HepG2 (cell line): ENCODE results near the gene WWP2.

Source experiments
- CTCF ChIP-seq: sonication (generic); formaldehyde crosslinking; IDR thresholded peaks from 2 replicates; pipeline ENCODE4 v1.5.0; 2020; ENCODE audit warnings: mild to moderate bottlenecking, missing genetic modification reagents, moderate library complexity
- GTF2F1 ChIP-seq: fragments of 150-350 bp; IDR thresholded peaks from 2 replicates; pipeline ENCODE4 v1.6.1; 2014; ENCODE audit warnings: low read length
- MXD4 ChIP-seq: IDR thresholded peaks from 2 replicates; pipeline ENCODE4 v1.6.1; 2016; ENCODE audit warnings: mild to moderate bottlenecking, missing biosample characterization, missing genetic modification reagents
- POGZ ChIP-seq: sonication (generic); formaldehyde crosslinking; IDR thresholded peaks from 2 replicates; pipeline ENCODE4 v1.4.0; 2020; ENCODE audit warnings: mild to moderate bottlenecking, missing genetic modification reagents
- POLR2A ChIP-seq, 2 experiments: IDR thresholded peaks; 2 replicates each; pipeline ENCODE4 v1.6.1; 2011; ENCODE audit warnings: low read depth in 2 of 2, low read length in 2 of 2, mild to moderate bottlenecking in 1 of 2, moderate library complexity in 1 of 2; ENCODE audit not compliant: insufficient read depth in 1 of 2
- TOE1 ChIP-seq: sonication (generic); formaldehyde crosslinking; IDR thresholded peaks from 2 replicates; pipeline ENCODE4 v1.4.0; 2020; ENCODE audit warnings: mild to moderate bottlenecking, missing genetic modification reagents
- ZNF354B ChIP-seq: sonication (generic); formaldehyde crosslinking; IDR thresholded peaks from 2 replicates; pipeline ENCODE4 v1.8.0; 2022; ENCODE audit warnings: mild to moderate bottlenecking, missing genetic modification reagents
- ZNF530 ChIP-seq: sonication (generic); formaldehyde crosslinking; IDR thresholded peaks from 2 replicates; pipeline ENCODE4 v1.5.0; 2020; ENCODE audit warnings: low read depth, mild to moderate bottlenecking, missing genetic modification reagents
- TF ChIP-seq, protein P1 (sequence below): sonication (generic); formaldehyde crosslinking; IDR thresholded peaks from 2 replicates; pipeline ENCODE4 v1.8.0; 2022; ENCODE audit warnings: mild to moderate bottlenecking, missing genetic modification reagents; ENCODE audit not compliant: insufficient replicate concordance

GRCh38 chr16:69822174-69822935, 60.2 kb downstream of the WWP2 start:
- TF ChIP-seq, protein P1, sequence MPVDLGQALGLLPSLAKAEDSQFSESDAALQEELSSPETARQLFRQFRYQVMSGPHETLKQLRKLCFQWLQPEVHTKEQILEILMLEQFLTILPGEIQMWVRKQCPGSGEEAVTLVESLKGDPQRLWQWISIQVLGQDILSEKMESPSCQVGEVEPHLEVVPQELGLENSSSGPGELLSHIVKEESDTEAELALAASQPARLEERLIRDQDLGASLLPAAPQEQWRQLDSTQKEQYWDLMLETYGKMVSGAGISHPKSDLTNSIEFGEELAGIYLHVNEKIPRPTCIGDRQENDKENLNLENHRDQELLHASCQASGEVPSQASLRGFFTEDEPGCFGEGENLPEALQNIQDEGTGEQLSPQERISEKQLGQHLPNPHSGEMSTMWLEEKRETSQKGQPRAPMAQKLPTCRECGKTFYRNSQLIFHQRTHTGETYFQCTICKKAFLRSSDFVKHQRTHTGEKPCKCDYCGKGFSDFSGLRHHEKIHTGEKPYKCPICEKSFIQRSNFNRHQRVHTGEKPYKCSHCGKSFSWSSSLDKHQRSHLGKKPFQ (CRISPR knock-in tag) = peak; percentile 20
- TF ChIP-seq ZNF530 (no peak), GTF2F1 (no peak), CTCF (CRISPR knock-in tag) (no peak), ZNF354B (CRISPR knock-in tag) (peak; percentile 78; the same call in 1 of the 2 replicates), POLR2A (IDR thresholded peaks at IDR 0.05; ENCODE audit: insufficient read depth in 1 of 2, low read depth in 2 of 2, low read length in 2 of 2) (peak; percentile 39 to 55; a peak in 3 of 4 replicates), MXD4 (CRISPR knock-in tag) (no peak), TOE1 (CRISPR knock-in tag) (no peak), POGZ (CRISPR knock-in tag) (peak; percentile 94)
